ENCODE data around the gene KIF19.

The KIF19 gene

DNA sequence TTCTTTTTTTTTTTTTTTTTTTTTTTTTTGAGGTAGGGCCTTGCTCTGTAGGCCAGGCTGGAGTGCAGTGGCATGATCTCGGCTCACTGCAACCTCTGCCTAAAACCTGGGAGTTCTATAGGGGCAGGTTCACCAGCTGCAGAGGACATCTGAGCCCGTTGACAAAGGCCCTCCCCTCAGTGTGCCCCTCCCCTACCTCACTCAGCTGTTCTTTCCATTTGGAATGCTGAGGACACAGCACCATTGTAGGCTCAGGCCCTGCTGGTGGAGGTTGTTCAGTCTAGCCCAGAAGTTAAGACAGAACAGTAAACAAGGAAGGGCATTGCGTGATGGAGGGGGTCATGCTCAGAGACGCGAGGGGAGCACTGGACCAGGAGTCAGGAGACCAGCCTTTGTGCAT, 21.8 kb upstream of the KIF19 start:
- Histone ChIP-seq H3K4me1 (ENCODE audit: low read length) (no peaks in the 10 kb centered on the region), H3K9me2 (replicated peaks; ENCODE audit: insufficient read depth, low read length) (no peaks in the 10 kb centered on the region), H3K9ac (ENCODE audit: low read length) (no peak overlapping the region), H3K4me3 (ENCODE audit: low read length) (no peak overlapping the region), H2AFZ (ENCODE audit: low read length) (no peak overlapping the region), H3K27me3 (replicated peaks; ENCODE audit: insufficient read depth, low read length) (peaks cover 81% of the 10 kb centered on the region), H3K79me2 (ENCODE audit: low read length) (no peaks in the 10 kb centered on the region), H3K27ac (ENCODE audit: low read length) (no peak overlapping the region), H3K36me3 (replicated peaks; ENCODE audit: insufficient read depth, low read length) (no peaks in the 10 kb centered on the region), H3K9me3 (replicated peaks; ENCODE audit: insufficient read depth, low read length) (no peaks in the 10 kb centered on the region), H3F3A (ENCODE audit: insufficient read depth, low read length) (no peaks in the 10 kb centered on the region), H4K20me1 (ENCODE audit: insufficient read depth, low read length) (no peaks in the 10 kb centered on the region), H3K4me2 (ENCODE audit: low read depth, low read length) (no peak overlapping the region)
- TF ChIP-seq, protein P1, sequence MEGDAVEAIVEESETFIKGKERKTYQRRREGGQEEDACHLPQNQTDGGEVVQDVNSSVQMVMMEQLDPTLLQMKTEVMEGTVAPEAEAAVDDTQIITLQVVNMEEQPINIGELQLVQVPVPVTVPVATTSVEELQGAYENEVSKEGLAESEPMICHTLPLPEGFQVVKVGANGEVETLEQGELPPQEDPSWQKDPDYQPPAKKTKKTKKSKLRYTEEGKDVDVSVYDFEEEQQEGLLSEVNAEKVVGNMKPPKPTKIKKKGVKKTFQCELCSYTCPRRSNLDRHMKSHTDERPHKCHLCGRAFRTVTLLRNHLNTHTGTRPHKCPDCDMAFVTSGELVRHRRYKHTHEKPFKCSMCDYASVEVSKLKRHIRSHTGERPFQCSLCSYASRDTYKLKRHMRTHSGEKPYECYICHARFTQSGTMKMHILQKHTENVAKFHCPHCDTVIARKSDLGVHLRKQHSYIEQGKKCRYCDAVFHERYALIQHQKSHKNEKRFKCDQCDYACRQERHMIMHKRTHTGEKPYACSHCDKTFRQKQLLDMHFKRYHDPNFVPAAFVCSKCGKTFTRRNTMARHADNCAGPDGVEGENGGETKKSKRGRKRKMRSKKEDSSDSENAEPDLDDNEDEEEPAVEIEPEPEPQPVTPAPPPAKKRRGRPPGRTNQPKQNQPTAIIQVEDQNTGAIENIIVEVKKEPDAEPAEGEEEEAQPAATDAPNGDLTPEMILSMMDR (IDR thresholded peaks at IDR 0.05; ENCODE audit: low read length): no peak
- TF ChIP-seq EZH2phosphoT487 (IDR thresholded peaks at IDR 0.05; ENCODE audit: low read length) (no peak), EZH2 (optimal IDR thresholded peaks at IDR 0.05; ENCODE audit: low read depth, low read length) (no peak)
- DNase-seq: no peak

DNA sequence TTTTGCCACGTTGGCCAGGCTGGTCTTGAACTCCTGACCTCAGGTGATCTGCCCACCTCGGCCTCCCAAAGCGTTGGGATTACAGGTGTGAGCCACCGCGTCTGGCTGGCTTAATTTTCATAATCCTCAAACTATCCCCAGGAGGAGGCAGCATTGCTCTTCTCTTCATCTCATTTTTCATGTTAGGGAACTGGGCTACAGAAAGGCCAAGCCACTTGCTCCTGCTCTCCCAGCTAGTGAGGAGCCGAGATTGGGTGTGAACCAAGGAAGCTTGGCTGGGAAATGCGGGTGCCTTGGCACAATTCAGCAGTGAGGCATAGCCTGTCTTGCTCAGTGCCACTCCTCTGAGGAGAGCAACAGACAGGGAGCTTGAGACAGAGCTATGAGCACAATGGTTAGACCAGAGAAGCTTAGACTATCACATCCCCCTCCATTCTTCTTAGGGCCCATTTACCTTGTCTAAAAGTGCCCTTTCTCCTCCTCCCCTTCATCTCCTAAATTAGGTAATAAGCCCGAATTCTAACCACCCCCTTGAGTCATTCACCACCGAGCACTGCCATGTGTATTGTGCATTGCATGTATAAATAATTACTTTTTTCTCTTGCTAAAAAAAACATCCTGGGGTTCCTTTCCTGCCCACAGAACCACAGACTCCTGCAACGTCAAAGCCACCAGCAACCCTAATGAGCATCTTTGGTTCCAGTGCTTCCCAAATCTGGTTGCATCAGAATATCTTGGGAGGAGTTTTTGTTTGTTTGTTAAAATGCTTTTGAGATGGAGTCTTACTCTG, 20.0 kb upstream of the KIF19 start:
- H3K4me1 ChIP-seq (ENCODE audit: low read length): no peaks in the 10 kb centered on the region
- H3K27me3 ChIP-seq (replicated peaks; ENCODE audit: insufficient read depth, low read length): peaks cover 74% of the 10 kb centered on the region
- no peak for DNase-seq
- no peak overlapping the region for H3K27ac ChIP-seq (ENCODE audit: low read length)
- H3K9ac ChIP-seq (ENCODE audit: low read length): no peak overlapping the region
- no peaks in the 10 kb centered on the region for H4K20me1 ChIP-seq (ENCODE audit: insufficient read depth, low read length)
- H3K4me2 ChIP-seq (ENCODE audit: low read depth, low read length): no peak overlapping the region
- H2AFZ ChIP-seq (ENCODE audit: low read length): no peak overlapping the region
- H3K9me3 ChIP-seq (replicated peaks; ENCODE audit: insufficient read depth, low read length): no peaks in the 10 kb centered on the region
- no peaks in the 10 kb centered on the region for H3K9me2 ChIP-seq (replicated peaks; ENCODE audit: insufficient read depth, low read length)
- no peaks in the 10 kb centered on the region for H3K79me2 ChIP-seq (ENCODE audit: low read length)
- H3K4me3 ChIP-seq (ENCODE audit: low read length): no peak overlapping the region
- no peaks in the 10 kb centered on the region for H3K36me3 ChIP-seq (replicated peaks; ENCODE audit: insufficient read depth, low read length)
- TF ChIP-seq EZH2phosphoT487 (IDR thresholded peaks at IDR 0.05; ENCODE audit: low read length) (no peak), EZH2 (optimal IDR thresholded peaks at IDR 0.05; ENCODE audit: low read depth, low read length) (no peak)
- TF ChIP-seq, protein P1 (IDR thresholded peaks at IDR 0.05; ENCODE audit: low read length): no peak
- H3F3A ChIP-seq (ENCODE audit: insufficient read depth, low read length): no peaks in the 10 kb centered on the region

DNA sequence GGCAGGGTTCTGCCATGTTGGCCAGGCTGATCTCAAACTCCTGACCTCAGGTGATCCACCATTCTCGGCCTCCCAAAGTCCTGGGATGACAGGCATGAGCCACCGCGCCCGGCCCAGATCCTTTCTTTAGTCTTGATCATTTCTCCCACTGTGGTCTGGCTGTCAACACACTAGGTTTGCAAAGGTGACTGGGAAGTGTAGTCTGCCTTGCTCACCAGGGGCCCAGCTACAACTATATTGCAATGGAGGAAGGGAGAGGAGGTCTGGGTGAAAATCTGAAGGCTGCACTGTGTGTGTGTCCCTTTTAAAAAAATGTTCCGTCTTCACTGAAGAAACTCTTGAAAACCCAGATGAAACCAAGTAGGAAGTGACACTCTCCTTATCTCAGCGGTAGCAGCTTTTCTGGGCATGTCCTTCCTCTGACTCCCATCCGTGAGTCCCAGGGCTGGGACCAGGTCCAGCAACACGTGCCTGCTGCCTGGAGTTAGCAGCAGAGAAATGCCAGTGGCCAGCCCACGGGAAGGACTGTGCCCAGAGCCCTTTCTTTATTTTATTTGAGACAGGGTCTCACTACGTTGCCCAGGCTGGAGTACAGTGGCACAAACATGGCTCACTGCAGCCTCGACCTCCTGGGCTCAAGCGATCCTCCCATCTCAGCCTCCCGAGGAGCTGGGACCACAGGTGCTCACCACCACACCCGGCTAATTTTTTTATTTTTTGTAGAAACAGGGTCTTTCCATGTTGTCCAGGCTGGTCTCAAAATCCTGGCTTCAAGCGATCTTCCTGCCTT, 17.8 kb upstream of the KIF19 start:
- no peak overlapping the region for H2AFZ ChIP-seq (ENCODE audit: low read length)
- H3K9me3 ChIP-seq (replicated peaks; ENCODE audit: insufficient read depth, low read length): no peaks in the 10 kb centered on the region
- H3K4me3 ChIP-seq (ENCODE audit: low read length): no peak overlapping the region
- peaks cover 85% of the 10 kb centered on the region for H3K27me3 ChIP-seq (replicated peaks; ENCODE audit: insufficient read depth, low read length)
- no peaks in the 10 kb centered on the region for H3K36me3 ChIP-seq (replicated peaks; ENCODE audit: insufficient read depth, low read length)
- H3K4me2 ChIP-seq (ENCODE audit: low read depth, low read length): no peak overlapping the region
- no peaks in the 10 kb centered on the region for H3K9me2 ChIP-seq (replicated peaks; ENCODE audit: insufficient read depth, low read length)
- H3K79me2 ChIP-seq (ENCODE audit: low read length): no peaks in the 10 kb centered on the region
- no peak for TF ChIP-seq EZH2 (optimal IDR thresholded peaks at IDR 0.05; ENCODE audit: low read depth, low read length)
- TF ChIP-seq, protein P1 (IDR thresholded peaks at IDR 0.05; ENCODE audit: low read length): no peak
- no peak for TF ChIP-seq EZH2phosphoT487 (IDR thresholded peaks at IDR 0.05; ENCODE audit: low read length)
- no peaks in the 10 kb centered on the region for H3K4me1 ChIP-seq (ENCODE audit: low read length)
- no peaks in the 10 kb centered on the region for H3F3A ChIP-seq (ENCODE audit: insufficient read depth, low read length)
- H3K27ac ChIP-seq (ENCODE audit: low read length): no peak overlapping the region
- H3K9ac ChIP-seq (ENCODE audit: low read length): no peak overlapping the region
- no peaks in the 10 kb centered on the region for H4K20me1 ChIP-seq (ENCODE audit: insufficient read depth, low read length)
- DNase-seq: no peak

Data from MM.1S (cell line).